GM12891 (cell line): ENCODE results near the gene LPAR6.
A peak's percentile ranks its signal among the peaks of the same experiment; 100 is the strongest.

Experiments
- DNase-seq: peaks from one replicate; pipeline ENCODE4 v3.0.0; 2011; ENCODE audit warnings: low spot score; ENCODE audit not compliant: insufficient read length
- FAIRE-seq: peaks from 2 replicates; lab custom pipeline; 2011; peaks lifted over from hg19 to GRCh38; lab: Jason Lieb, UNC
- PAX5 ChIP-seq: IDR thresholded peaks from 2 replicates; pipeline ENCODE4 v1.6.1; 2011; ENCODE audit warnings: low read length, moderate library complexity, mild to moderate bottlenecking; ENCODE audit not compliant: insufficient read depth, severe bottlenecking
- POLR2A ChIP-seq: IDR thresholded peaks from 2 replicates; pipeline ENCODE4 v1.6.1; 2011; ENCODE audit warnings: low read depth, low read length, control low read depth
- POLR2AphosphoS5 ChIP-seq: IDR thresholded peaks from 2 replicates; pipeline ENCODE4 v1.6.1; 2011; ENCODE audit warnings: low read depth, low read length, control low read depth
- POU2F2 ChIP-seq: IDR thresholded peaks from 2 replicates; pipeline ENCODE4 v1.6.1; 2011; ENCODE audit warnings: low read depth, mild to moderate bottlenecking, control low read depth, low read length, moderate library complexity
- SPI1 ChIP-seq: IDR thresholded peaks from 2 replicates; pipeline ENCODE4 v1.6.1; 2011; ENCODE audit warnings: low read depth, low read length, control low read depth
- TAF1 ChIP-seq: IDR thresholded peaks from 2 replicates; pipeline ENCODE4 v1.6.1; 2011; ENCODE audit warnings: low read depth, low read length, control low read depth

Gene LPAR6

GRCh38 chr13:48401480-48401879 lies 11.4 kb downstream of the LPAR6 start:
- TF ChIP-seq POLR2AphosphoS5: no peak
- no peak for TF ChIP-seq SPI1
- TF ChIP-seq PAX5: no peak
- no peak for TF ChIP-seq POU2F2
- no peak for TF ChIP-seq POLR2A
- TF ChIP-seq TAF1: no peak
- DNase-seq: no peak
- no peak for FAIRE-seq

- FAIRE-seq: peak; percentile 77
- TF ChIP-seq SPI1: peak; percentile 50
- TF ChIP-seq POU2F2: no peak
- no peak for TF ChIP-seq POLR2AphosphoS5
- DNase-seq: no peak
Observed at GRCh38 chr13:48400850-48401291, 12.0 kb downstream of the LPAR6 start.

GRCh38 chr13:48400090-48400694 lies 12.7 kb downstream of the LPAR6 start:
- no peak for DNase-seq
- TF ChIP-seq POU2F2 (no peak), TAF1 (no peak), PAX5 (no peak), POLR2A (no peak), SPI1 (no peak), POLR2AphosphoS5 (no peak)
- peak; percentile 72 for FAIRE-seq

- FAIRE-seq: no peak
- DNase-seq: no peak
- TF ChIP-seq POLR2A: no peak
- TF ChIP-seq SPI1: no peak
- TF ChIP-seq TAF1: no peak
- TF ChIP-seq POLR2AphosphoS5: no peak
Observed at GRCh38 chr13:48398450-48399095, 14.3 kb downstream of the LPAR6 start.

- no peak for DNase-seq
- FAIRE-seq: no peak
- TF ChIP-seq PAX5: no peak
- TF ChIP-seq POLR2A: no peak
- TF ChIP-seq POU2F2: no peak
- TF ChIP-seq POLR2AphosphoS5: no peak
- TF ChIP-seq TAF1: no peak
- no peak for TF ChIP-seq SPI1
Observed at GRCh38 chr13:48397744-48398143, 15.2 kb downstream of the LPAR6 start.

- DNase-seq: no peak
- FAIRE-seq: no peak
- TF ChIP-seq PAX5 (no peak), POU2F2 (no peak), TAF1 (no peak), POLR2A (no peak), SPI1 (no peak), POLR2AphosphoS5 (no peak)
Observed at GRCh38 chr13:48393698-48394085, 19.2 kb downstream of the LPAR6 start.

- no peak for TF ChIP-seq PAX5
- no peak for TF ChIP-seq POLR2AphosphoS5
- no peak for TF ChIP-seq TAF1
- no peak for TF ChIP-seq POU2F2
- TF ChIP-seq SPI1: no peak
- no peak for TF ChIP-seq POLR2A
- no peak for FAIRE-seq
- no peak for DNase-seq
Observed at GRCh38 chr13:48393030-48393697, 19.7 kb downstream of the LPAR6 start.

GRCh38 chr13:48391257-48391656 lies 21.7 kb downstream of the LPAR6 start:
- DNase-seq: no peak
- no peak for TF ChIP-seq TAF1
- no peak for TF ChIP-seq POLR2A
- TF ChIP-seq SPI1: no peak
- TF ChIP-seq POU2F2: no peak
- TF ChIP-seq POLR2AphosphoS5: no peak
- FAIRE-seq: no peak

- FAIRE-seq: no peak
- TF ChIP-seq SPI1 (no peak), PAX5 (no peak), POLR2AphosphoS5 (no peak), POLR2A (no peak), POU2F2 (no peak), TAF1 (no peak)
- DNase-seq: no peak
Observed at GRCh38 chr13:48386816-48387215, 26.1 kb downstream of the LPAR6 start.

- TF ChIP-seq PAX5 (no peak), SPI1 (no peak)
- DNase-seq: no peak
- no peak for FAIRE-seq
Observed at GRCh38 chr13:48383384-48383783, 29.5 kb downstream of the LPAR6 start.
